Effector CD4-positive, alpha-beta T cell (primary cell): ENCODE measurements around the gene STX8.

ENCODE experiments used
- DNase-seq: peaks from one replicate; pipeline ENCODE4 v3.0.0-alpha.2; 2020

The STX8 gene

GRCh38 chr17:9220398-9221146 lies 355.0 kb downstream of the STX8 start:
- DNase-seq, result no peak

GRCh38 chr17:9219631-9220397 lies 355.8 kb downstream of the STX8 start:
- no peak for DNase-seq

GRCh38 chr17:9218911-9219310 lies 356.7 kb downstream of the STX8 start:
- DNase-seq, result no peak

GRCh38 chr17:9218064-9218635 lies 357.5 kb downstream of the STX8 start:
- no peak for DNase-seq

- DNase-seq, result no peak
Measured at GRCh38 chr17:9217151-9218056, 358.2 kb downstream of the STX8 start.

GRCh38 chr17:9215465-9215864 lies 360.2 kb downstream of the STX8 start:
- DNase-seq, result no peak

- no peak for DNase-seq
Measured at GRCh38 chr17:9213303-9213640, 362.3 kb downstream of the STX8 start.

GRCh38 chr17:9212376-9213302 lies 363.0 kb downstream of the STX8 start:
- DNase-seq, result no peak

- DNase-seq, result no peak
Measured at GRCh38 chr17:9211133-9211765, 364.4 kb downstream of the STX8 start.

- no peak for DNase-seq
Measured at GRCh38 chr17:9209781-9210370, 365.7 kb downstream of the STX8 start.

GRCh38 chr17:9209347-9209746 lies 366.3 kb downstream of the STX8 start:
- DNase-seq, result no peak

- no peak for DNase-seq
Measured at GRCh38 chr17:9208381-9209105, 367.1 kb downstream of the STX8 start.

- no peak for DNase-seq
Measured at GRCh38 chr17:9206741-9207332, 368.8 kb downstream of the STX8 start.

- no peak for DNase-seq
Measured at GRCh38 chr17:9206410-9206703, 369.3 kb downstream of the STX8 start.

- DNase-seq, result no peak
Measured at GRCh38 chr17:9205520-9206409, 369.9 kb downstream of the STX8 start.

- DNase-seq, result no peak
Measured at GRCh38 chr17:9204637-9205329, 370.8 kb downstream of the STX8 start.

- no peak for DNase-seq
Measured at GRCh38 chr17:9203771-9204425, 371.7 kb downstream of the STX8 start.

- no peak for DNase-seq
Measured at GRCh38 chr17:9202532-9202931, 373.1 kb downstream of the STX8 start.
